ENCODE results near the gene RNU11.
"Not testable (repeated sequence)": the region's sequence is repeated elsewhere in the genome, so short reads cannot be mapped to it uniquely, and the experiment has no call there.

Gene RNU11

GRCh38 chr1:28680151-28680550, 31.8 kb downstream of the RNU11 start:
- Histone ChIP-seq H3K27me3 (ENCODE audit: control insufficient read depth in 1 of 2, insufficient read depth in 1 of 2, low read length in 2 of 2) (no peaks in the 10 kb centered on the region), H2BK120ac (ENCODE audit: low read depth, low read length) (no peak overlapping the region), H2BK15ac (ENCODE audit: low read depth, poor library complexity, severe bottlenecking) (no peak overlapping the region), H4K8ac (ENCODE audit: low read length) (no peak overlapping the region), H3K4me2 (ENCODE audit: low read length, poor library complexity, severe bottlenecking) (no peak overlapping the region), H3K9ac (ENCODE audit: low read length) (no peak overlapping the region), H3K4me3 (ENCODE audit: insufficient read depth in 1 of 2, low read depth in 1 of 2, low read length in 2 of 2) (no peak overlapping the region), H3K79me1 (replicated peaks; ENCODE audit: low read length, poor library complexity, severe bottlenecking) (peaks cover 26% of the 10 kb centered on the region), H3K9me3 (ENCODE audit: control insufficient read depth, low read length) (no peaks in the 10 kb centered on the region), H3K18ac (ENCODE audit: low read depth in 1 of 2, low read length in 2 of 2) (no peak overlapping the region), H3K27ac (ENCODE audit: low read length, poor library complexity, severe bottlenecking) (no peak overlapping the region), H2BK12ac (ENCODE audit: low read length in 2 of 2) (no peak overlapping the region), H3K36me3 (ENCODE audit: control insufficient read depth in 1 of 2, insufficient read depth in 2 of 2, low read depth in 1 of 2, low read length in 2 of 2) (peaks cover 0 to 25% of the 10 kb centered on the region in 2 experiments), H3K4ac (ENCODE audit: low read depth in 1 of 2, low read length in 2 of 2) (no peak overlapping the region), H2AFZ (ENCODE audit: low read depth, low read length) (no peak overlapping the region), H3K4me1 (ENCODE audit: control insufficient read depth, insufficient read depth, low read depth, low read length) (peaks cover 2% of the 10 kb centered on the region), H2BK5ac (ENCODE audit: low read depth, low read length, poor library complexity, severe bottlenecking) (no peak overlapping the region), H3K23ac (ENCODE audit: low read length in 2 of 2) (no peak overlapping the region), H4K91ac (ENCODE audit: low read length) (no peak overlapping the region), H3K14ac (ENCODE audit: low read length in 2 of 2) (no peak overlapping the region), H2AK5ac (ENCODE audit: low read length, severe bottlenecking) (no peak overlapping the region)
- 96% methylated on average over 3 of the region's 4 CpGs for WGBS
- DNase-seq: no peak

GRCh38 chr1:28682840-28683239, 34.4 kb downstream of the RNU11 start:
- no peak overlapping the region for H3K23ac ChIP-seq (ENCODE audit: low read length in 2 of 2)
- no peak overlapping the region for H2AFZ ChIP-seq (ENCODE audit: low read depth, low read length)
- no peaks in the 10 kb centered on the region for H3K27me3 ChIP-seq (ENCODE audit: control insufficient read depth in 1 of 2, insufficient read depth in 1 of 2, low read length in 2 of 2)
- H3K4me2 ChIP-seq (ENCODE audit: low read length, poor library complexity, severe bottlenecking): no peak overlapping the region
- no peak overlapping the region for H3K18ac ChIP-seq (ENCODE audit: low read depth in 1 of 2, low read length in 2 of 2)
- no peaks in the 10 kb centered on the region for H3K9me3 ChIP-seq (ENCODE audit: control insufficient read depth, low read length)
- H2BK12ac ChIP-seq (ENCODE audit: low read length in 2 of 2): no peak overlapping the region
- no peak overlapping the region for H3K14ac ChIP-seq (ENCODE audit: low read length in 2 of 2)
- H4K91ac ChIP-seq (ENCODE audit: low read length): no peak overlapping the region
- no peak overlapping the region for H4K8ac ChIP-seq (ENCODE audit: low read length)
- no peak overlapping the region for H3K4me3 ChIP-seq (ENCODE audit: insufficient read depth in 1 of 2, low read depth in 1 of 2, low read length in 2 of 2)
- peaks cover 0 to 35% of the 10 kb centered on the region in 2 experiments for H3K36me3 ChIP-seq (ENCODE audit: control insufficient read depth in 1 of 2, insufficient read depth in 2 of 2, low read depth in 1 of 2, low read length in 2 of 2)
- H3K27ac ChIP-seq (ENCODE audit: low read length, poor library complexity, severe bottlenecking): no peak overlapping the region
- H2BK5ac ChIP-seq (ENCODE audit: low read depth, low read length, poor library complexity, severe bottlenecking): no peak overlapping the region
- no peak overlapping the region for H2BK120ac ChIP-seq (ENCODE audit: low read depth, low read length)
- H2AK5ac ChIP-seq (ENCODE audit: low read length, severe bottlenecking): no peak overlapping the region
- H3K79me1 ChIP-seq (replicated peaks; ENCODE audit: low read length, poor library complexity, severe bottlenecking): peaks cover 23% of the 10 kb centered on the region
- no peak overlapping the region for H2BK15ac ChIP-seq (ENCODE audit: low read depth, poor library complexity, severe bottlenecking)
- DNase-seq: no peak
- 93% methylated on average over 6 of the region's 6 CpGs for WGBS
- no peak overlapping the region for H3K9ac ChIP-seq (ENCODE audit: low read length)
- H3K4me1 ChIP-seq (ENCODE audit: control insufficient read depth, insufficient read depth, low read depth, low read length): no peaks in the 10 kb centered on the region
- no peak overlapping the region for H3K4ac ChIP-seq (ENCODE audit: low read depth in 1 of 2, low read length in 2 of 2)

- no peak for DNase-seq
- H3K18ac ChIP-seq (ENCODE audit: low read depth in 1 of 2, low read length in 2 of 2): no peak overlapping the region
- H3K4me2 ChIP-seq (ENCODE audit: low read length, poor library complexity, severe bottlenecking): no peak overlapping the region
- no peak overlapping the region for H2BK15ac ChIP-seq (ENCODE audit: low read depth, poor library complexity, severe bottlenecking)
- H3K27ac ChIP-seq (ENCODE audit: low read length, poor library complexity, severe bottlenecking): no peak overlapping the region
- H3K9me3 ChIP-seq (ENCODE audit: control insufficient read depth, low read length): no peaks in the 10 kb centered on the region
- H2AFZ ChIP-seq (ENCODE audit: low read depth, low read length): no peak overlapping the region
- H2BK5ac ChIP-seq (ENCODE audit: low read depth, low read length, poor library complexity, severe bottlenecking): no peak overlapping the region
- H2AK5ac ChIP-seq (ENCODE audit: low read length, severe bottlenecking): no peak overlapping the region
- H3K36me3 ChIP-seq (ENCODE audit: control insufficient read depth in 1 of 2, insufficient read depth in 2 of 2, low read depth in 1 of 2, low read length in 2 of 2): peaks cover 0 to 43% of the 10 kb centered on the region in 2 experiments
- H3K9ac ChIP-seq (ENCODE audit: low read length): no peak overlapping the region
- H3K4me1 ChIP-seq (ENCODE audit: control insufficient read depth, insufficient read depth, low read depth, low read length): no peaks in the 10 kb centered on the region
- H3K79me1 ChIP-seq (replicated peaks; ENCODE audit: low read length, poor library complexity, severe bottlenecking): peaks cover 18% of the 10 kb centered on the region
- H2BK120ac ChIP-seq (ENCODE audit: low read depth, low read length): no peak overlapping the region
- WGBS: 100% methylated on average over 3 of the region's 4 CpGs
- H3K4me3 ChIP-seq (ENCODE audit: insufficient read depth in 1 of 2, low read depth in 1 of 2, low read length in 2 of 2): no peak overlapping the region
- H3K27me3 ChIP-seq (ENCODE audit: control insufficient read depth in 1 of 2, insufficient read depth in 1 of 2, low read length in 2 of 2): no peaks in the 10 kb centered on the region
- no peak overlapping the region for H2BK12ac ChIP-seq (ENCODE audit: low read length in 2 of 2)
- H4K8ac ChIP-seq (ENCODE audit: low read length): no peak overlapping the region
- no peak overlapping the region for H3K4ac ChIP-seq (ENCODE audit: low read depth in 1 of 2, low read length in 2 of 2)
- H3K14ac ChIP-seq (ENCODE audit: low read length in 2 of 2): no peak overlapping the region
- H3K23ac ChIP-seq (ENCODE audit: low read length in 2 of 2): no peak overlapping the region
- no peak overlapping the region for H4K91ac ChIP-seq (ENCODE audit: low read length)
These were observed 36.5 kb downstream of the RNU11 start for GRCh38 chr1:28684937-28685336.

- not testable (repeated sequence) for H2BK12ac ChIP-seq (ENCODE audit: low read length in 2 of 2); H3K4ac ChIP-seq (ENCODE audit: low read depth in 1 of 2, low read length in 2 of 2); H2BK5ac ChIP-seq (ENCODE audit: low read depth, low read length, poor library complexity, severe bottlenecking); H3K27me3 ChIP-seq (ENCODE audit: control insufficient read depth in 1 of 2, insufficient read depth in 1 of 2, low read length in 2 of 2); H3K4me3 ChIP-seq (ENCODE audit: insufficient read depth in 1 of 2, low read depth in 1 of 2, low read length in 2 of 2); H2BK15ac ChIP-seq (ENCODE audit: low read depth, poor library complexity, severe bottlenecking); H3K9me3 ChIP-seq (ENCODE audit: control insufficient read depth, low read length); H3K4me1 ChIP-seq (ENCODE audit: control insufficient read depth, insufficient read depth, low read depth, low read length); H3K27ac ChIP-seq (ENCODE audit: low read length, poor library complexity, severe bottlenecking); H3K14ac ChIP-seq (ENCODE audit: low read length in 2 of 2); H3K23ac ChIP-seq (ENCODE audit: low read length in 2 of 2); H3K18ac ChIP-seq (ENCODE audit: low read depth in 1 of 2, low read length in 2 of 2); H4K91ac ChIP-seq (ENCODE audit: low read length); H4K8ac ChIP-seq (ENCODE audit: low read length); H3K9ac ChIP-seq (ENCODE audit: low read length); H2AFZ ChIP-seq (ENCODE audit: low read depth, low read length); DNase-seq; H2BK120ac ChIP-seq (ENCODE audit: low read depth, low read length); H2AK5ac ChIP-seq (ENCODE audit: low read length, severe bottlenecking); H3K4me2 ChIP-seq (ENCODE audit: low read length, poor library complexity, severe bottlenecking); H3K79me1 ChIP-seq (replicated peaks; ENCODE audit: low read length, poor library complexity, severe bottlenecking)
- peaks cover 18 to 46% of the 10 kb centered on the region in 2 experiments for H3K36me3 ChIP-seq (ENCODE audit: control insufficient read depth in 1 of 2, insufficient read depth in 2 of 2, low read depth in 1 of 2, low read length in 2 of 2)
- WGBS: 100% methylated on average over 1 of the region's 1 CpG
These were observed 43.2 kb downstream of the RNU11 start for GRCh38 chr1:28691627-28692026.
